Hepatic stellate cell (primary cell): Measurements from ENCODE around the gene GGT6.
"Not testable (repeated sequence)": the region's sequence is repeated elsewhere in the genome, so short reads cannot be mapped to it uniquely, and the experiment has no call there.

Experiments used
- DNase-seq: peaks from one replicate; pipeline ENCODE4 v3.0.0; 2011; ENCODE audit warnings: low spot score

The GGT6 gene

DNA sequence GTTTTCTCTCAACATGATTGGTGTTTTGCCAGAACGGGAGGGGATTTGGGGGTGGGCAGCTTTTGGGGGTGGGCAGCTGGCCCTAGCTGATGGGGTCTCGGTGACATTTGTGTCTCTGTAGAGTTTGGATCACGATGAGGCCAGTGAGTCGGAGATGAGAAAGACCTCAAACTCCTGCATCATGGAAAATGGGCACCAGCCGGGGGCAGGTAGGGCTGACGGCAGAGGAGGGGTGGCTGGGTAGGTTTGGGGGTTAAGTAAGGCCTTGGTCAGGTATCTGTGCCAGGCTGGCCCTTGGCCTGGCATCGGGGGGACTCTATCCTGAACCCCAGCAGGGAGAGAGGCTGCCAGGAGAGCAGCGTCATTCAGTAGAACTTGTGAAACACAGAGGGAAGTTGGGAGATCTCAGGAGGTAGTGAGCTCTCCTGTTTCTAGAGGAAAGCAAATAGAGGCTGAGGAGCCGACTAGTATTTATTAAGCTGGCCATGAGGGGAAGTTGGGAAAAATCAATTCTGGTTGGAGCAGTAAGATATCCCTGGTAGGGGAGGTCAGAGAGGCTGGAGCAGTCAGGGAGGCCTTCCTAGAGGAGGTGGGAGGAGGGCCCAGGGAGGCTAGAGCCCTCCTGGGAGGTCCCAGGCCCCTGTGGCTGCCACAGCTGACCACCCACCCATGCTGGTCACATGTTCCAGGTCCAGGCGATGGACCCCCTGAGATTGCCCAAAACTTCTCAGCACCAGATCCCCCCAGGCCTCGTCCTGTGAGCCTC lies 32.0 kb upstream of the GGT6 start:
- no peak for DNase-seq

DNA sequence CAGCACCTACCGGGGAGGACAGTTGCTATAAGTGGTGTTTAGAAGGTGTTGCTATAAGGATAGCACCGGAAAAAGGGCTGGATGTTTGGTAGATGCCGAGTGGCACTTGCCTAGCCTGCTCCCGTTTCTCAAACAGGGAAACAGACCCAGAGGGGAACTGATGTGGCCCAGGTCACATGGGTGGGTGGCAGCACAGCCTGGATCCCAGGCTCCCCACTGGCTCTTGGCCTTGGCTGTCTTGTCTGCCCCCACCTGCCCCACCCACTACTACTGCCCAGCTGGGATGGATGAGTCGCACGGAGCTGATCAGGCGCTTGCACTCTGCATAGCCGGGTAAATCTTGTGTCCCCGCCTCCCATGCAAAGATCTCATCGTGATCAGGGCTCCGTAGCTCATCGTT lies 31.2 kb upstream of the GGT6 start:
- no peak for DNase-seq

DNA sequence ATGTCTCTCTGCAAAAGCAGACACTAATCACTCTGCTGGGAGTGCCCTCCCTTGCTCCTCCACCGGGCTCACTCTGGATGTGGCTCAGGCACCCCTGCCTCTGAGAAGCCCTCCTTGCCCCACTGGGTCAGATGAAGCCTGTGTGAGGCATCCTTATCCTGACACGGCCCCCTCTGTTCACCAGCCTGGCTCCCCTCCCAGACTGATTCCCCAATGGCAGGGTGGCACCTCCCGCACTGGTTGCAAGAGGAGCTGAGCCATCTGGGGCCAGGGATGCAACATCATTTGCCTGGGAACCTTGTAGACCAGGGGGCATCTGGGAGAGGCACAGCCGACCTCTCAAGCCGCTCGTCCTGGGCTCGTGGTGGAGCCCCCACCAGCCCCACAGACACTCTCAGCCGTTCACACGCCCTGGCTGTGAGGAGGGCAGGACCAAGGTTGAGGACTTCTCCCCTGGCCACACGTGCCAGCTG lies 30.6 kb upstream of the GGT6 start:
- no peak for DNase-seq

DNA sequence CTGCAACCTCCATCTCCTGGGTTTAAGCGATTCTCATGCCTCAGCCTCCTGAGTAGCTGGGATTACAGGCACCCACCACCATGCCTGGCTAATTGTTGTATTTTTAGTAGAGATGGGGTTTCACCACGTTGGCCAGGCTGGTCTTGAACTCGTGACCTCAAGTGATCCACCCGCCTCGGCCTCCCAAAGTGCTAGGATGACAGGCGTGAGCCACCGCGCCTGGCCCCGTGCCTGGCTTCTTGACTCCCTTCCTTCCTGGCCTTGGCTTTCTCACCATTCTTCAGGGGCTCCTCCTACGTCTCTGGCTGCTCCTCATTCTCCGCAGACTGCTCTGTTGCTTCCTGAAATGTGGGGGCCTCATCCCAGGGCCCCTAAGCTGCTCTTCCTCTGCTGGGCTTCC lies 29.7 kb upstream of the GGT6 start:
- not testable (repeated sequence) for DNase-seq

DNA sequence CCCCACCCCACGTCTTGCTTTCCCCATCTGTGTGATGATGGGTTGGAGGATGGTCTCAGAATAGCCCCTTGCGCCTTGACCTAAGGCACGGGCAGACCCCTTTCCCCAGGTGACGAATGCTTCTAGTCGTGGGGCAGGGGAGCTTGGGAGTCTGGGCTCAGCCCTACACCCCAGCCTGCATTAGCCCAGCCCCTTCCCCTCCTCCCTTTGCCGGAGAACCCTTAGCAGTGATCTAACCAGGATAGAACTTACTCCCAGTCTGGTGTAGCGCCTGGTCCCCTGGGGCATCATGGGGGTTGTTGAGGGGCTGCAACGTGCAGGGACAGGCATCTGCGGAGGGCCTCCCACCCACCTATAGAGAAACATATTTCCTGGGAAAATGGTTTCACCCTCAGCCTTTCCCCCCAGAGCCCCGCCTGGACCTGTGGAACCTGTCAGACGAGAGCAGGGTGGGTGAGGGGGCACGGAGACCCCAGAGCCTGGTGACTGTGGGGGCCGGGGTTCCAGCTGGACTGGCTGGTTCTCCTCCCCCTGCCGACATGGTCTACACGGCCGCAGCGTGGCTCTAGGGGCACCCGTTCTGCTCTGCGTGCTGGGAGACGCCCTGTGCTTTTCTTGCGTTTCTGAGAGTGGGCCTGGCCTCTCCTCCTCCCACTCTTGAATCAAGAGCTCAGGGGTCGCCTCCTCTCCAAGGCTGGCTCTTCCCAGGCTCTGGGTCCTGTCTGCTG lies 28.7 kb upstream of the GGT6 start:
- no peak for DNase-seq

DNA sequence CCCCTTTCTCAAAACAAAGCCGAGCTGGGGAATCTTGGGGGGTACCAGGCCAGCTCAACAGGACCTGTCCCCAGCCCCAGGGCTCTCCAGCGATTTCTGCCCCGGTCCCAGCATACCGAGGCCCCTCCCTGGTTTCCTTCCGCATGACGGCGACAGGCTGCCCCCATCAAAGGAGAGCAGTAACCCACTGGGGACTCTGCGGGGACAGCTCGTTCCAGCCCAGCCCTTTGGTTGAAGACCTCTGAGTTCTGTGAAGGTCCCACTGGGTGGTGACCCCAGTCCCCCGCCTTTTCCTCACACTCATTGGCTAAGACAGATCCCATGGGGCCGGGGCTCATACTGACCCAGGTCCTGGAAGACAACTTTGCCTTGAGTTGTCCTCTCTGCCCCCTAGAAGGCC lies 28.0 kb upstream of the GGT6 start:
- DNase-seq: no peak

DNA sequence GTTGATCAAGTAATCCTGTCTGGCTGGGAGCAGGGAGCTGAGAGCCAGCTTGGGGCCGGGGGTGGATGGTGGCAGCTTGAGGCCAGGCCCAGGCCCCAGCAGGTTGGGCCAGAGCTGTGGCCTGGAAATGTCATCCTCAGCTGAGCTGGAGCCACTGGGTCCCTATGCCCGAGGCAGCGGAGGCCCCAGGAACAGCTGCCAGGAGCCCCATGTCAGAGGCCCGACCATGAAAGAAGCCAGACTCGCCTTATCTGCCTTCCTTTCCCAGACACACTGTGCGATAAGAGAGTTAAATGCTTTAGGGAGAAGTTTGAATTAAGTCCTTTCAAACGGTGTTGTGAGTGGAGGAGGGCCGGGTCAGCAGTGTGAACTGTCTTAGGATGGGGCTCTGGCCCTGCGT lies 27.4 kb upstream of the GGT6 start:
- no peak for DNase-seq

DNA sequence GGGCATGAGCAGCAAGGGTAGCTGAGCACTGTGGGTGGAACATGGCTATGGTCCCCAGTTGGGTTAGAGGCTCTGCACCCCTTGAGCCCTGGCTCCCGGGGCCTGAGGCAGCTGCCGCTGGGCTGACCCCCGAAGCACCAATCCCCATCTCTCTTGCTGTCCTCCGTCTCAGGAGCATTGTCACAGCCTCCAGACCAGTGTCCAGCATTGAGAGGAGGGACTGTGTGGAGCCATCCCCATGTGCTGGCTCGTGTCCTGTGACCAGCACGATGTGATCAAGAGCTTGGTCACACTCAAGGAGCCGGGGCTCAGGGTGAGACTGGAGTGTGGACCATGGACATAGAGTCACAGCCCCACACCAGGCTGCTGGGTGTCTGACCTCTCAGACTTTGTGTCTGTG lies 26.8 kb upstream of the GGT6 start:
- no peak for DNase-seq

DNA sequence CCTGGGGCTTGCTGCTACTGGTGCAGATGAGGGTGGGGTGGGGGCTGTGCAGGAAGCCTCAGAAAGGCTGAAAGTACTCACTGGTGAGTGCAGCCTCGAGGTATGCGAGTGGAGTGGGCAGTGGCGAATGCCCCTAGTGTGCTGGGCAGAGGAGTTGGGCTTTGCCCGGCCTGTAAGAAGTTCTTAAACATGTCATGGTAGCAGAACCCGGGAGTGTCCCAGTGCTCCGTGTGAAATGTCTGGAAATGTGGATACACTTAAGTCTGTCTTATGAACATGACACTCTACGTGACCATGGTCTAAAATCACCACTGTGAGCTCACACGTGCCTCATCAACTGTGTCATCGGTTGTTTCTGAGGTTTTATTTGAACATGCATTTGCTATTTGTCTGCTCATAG lies 25.7 kb upstream of the GGT6 start:
- DNase-seq: no peak

DNA sequence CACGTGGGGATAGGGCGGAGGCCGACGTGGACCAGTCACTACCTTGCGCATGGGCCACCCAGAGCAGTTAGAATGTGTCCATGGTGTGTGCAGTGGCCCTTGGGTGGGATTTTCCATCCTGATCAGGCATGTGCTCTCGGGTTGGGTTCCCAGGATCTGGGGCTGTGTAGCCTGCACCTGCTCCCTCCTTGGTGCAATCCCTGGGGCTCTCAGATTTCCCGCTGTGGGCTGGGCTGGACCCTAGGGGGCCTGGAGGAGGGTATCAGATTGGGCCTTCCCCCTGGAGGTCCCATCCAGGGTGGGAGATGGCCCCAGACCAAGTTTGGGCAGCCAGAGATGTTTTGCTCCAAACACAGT lies 25.2 kb upstream of the GGT6 start:
- DNase-seq: no peak

DNA sequence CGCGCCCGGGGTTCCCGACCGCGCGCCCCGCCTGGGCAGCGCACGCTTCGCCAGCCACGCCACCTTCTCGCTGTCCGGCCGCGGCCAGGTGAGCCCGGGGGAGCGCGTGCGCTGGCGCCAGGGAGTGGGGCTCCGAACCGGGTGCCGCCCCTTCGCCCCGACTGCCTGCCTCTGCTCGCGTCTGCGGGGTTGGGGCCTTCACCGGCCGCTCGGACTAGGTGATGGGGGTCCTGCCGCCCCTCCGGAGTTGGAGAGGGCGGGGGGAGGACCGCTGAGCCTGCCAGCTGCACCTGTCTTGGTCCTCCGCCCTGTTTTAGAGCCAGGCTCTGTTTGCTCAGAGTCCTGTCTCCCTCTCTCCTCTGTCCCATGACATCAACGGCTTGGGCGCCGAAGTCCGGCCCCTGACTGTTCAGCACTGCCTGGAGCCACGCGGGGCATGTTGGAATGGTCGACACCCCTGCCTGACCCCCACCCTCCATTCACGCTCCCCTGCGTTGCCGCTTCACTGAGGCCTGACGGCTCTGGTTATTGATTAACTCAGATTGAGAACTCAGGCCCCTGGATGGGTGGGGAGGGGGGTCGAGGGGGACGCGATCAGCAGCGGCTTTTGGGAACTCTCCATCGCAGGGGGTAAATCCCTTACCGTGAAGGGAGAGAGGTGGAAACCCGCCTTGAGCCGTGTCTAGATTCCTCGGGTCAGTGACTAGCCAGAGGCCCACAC lies 24.7 kb upstream of the GGT6 start:
- no peak for DNase-seq

DNA sequence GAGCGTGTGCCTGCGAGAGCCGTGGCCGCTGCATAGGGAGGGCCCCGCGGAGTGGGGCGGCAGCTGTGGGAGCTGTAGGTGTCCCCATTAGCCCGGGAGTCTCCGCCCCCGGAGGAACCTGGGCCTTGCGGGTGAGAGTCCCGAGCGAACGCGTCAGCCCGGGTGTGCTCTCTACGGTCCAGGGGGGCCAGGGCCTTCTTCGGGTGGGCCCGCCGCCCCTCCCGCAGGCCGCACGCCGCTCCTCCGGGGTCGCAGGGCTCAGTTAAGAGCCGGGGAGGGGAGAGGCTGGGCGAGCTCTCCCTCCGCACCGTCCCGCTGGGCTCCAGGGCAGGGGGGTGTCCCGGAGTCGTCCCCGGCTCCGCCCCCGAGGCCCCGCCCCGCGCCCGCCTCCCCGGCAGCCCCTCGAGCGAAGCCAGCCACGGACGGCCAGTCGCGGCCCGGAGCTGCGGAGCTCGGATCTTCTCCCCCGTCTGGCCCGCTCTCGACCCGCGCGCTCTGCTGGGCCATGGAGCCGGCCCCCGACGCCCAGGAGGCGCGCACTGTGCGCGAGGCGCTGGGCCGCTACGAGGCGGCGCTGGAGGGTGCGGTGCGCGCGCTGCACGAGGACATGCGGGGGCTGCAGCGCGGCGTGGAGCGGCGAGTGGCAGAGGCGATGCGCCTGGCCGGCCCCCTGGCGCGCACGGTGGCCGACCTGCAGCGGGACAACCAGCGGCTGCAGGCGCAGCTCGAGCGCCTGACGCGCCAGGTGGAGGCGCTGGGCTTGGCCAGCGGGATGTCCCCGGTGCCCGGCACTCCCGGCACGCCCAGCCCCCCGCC lies 23.9 kb upstream of the GGT6 start, which contains the start of gene SMTNL2:
Gene SMTNL2, plus strand, starts transcription at position 429 of the 816 bp plus-strand sequence. Its CDS starts 77 bp downstream, at position 506.
- no peak for DNase-seq

DNA sequence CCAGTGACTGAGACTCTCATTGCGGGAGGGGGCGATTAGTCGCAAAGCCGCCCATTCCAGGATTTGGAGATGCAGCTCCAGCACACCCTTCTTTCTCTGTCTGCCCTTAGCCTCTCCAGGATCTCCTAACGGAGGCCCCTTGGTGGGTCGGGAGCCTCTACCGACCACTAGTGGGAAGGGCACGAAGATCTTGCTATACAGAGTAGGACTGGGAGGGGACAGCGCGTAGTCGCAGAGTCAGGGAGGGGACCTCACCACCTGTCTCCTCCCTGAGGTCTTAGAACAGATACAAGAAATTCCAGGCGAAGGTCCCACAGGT lies 23.4 kb upstream of the GGT6 start:
- peak; percentile 47 for DNase-seq

DNA sequence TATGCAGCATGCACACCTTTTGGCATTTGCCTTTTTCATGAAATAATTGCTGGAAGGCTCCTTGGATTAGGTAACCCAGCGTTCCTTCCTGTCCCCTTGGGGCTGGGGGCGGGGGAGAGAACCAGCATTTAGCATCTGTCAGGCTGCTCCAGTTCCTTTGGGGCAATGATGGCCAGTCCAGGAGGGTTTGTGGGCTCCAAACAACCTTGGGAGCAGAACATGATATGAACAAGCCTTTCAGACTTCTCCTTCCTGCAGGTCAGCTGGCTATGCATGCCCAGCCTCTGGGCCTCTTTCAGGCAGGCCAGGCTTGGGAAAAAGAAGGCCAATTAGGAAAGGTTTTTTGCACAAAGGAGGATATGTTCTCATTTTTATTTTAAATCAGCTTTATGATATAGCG lies 22.8 kb upstream of the GGT6 start:
- no peak for DNase-seq

DNA sequence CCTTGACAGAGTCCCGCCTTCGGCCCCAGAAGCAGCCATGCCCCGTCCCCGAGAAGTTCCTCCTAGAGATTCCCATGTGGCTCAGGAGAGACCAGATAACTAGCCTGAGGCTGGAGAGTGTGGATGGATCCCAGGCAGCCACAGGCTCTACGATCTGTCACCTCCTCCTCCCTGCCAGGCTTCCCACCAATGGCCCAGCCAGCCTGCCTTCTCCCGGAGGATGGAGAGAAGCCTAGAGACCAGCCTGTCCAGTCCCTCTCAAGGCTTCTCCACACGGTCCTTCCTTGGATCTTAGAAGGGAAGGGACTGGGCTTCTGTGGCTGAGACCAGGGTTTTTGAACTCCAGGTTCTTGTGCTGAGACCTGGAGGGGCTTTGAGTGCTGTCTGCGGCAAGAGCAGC lies 22.3 kb upstream of the GGT6 start:
- DNase-seq: no peak

DNA sequence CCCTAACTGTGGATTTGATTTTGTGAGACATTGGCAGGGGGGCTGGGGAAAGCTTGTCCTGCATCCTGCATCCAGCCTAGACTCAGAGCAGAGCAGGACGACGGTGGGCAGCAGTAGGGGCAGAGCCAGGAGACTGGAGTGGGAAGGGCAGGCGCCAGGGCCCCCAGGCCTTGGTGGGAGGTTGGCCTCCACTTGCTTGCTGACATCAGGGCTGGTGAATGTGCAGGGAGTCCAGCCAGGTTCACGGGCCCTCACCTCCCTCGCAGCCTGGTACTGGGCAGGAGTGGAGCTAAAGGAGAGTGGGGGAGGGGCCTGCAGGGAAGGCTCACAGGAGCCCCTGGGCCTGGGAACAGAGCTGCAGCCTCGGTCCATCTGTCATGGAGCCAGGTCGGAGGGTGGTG lies 21.7 kb upstream of the GGT6 start:
- DNase-seq: no peak

DNA sequence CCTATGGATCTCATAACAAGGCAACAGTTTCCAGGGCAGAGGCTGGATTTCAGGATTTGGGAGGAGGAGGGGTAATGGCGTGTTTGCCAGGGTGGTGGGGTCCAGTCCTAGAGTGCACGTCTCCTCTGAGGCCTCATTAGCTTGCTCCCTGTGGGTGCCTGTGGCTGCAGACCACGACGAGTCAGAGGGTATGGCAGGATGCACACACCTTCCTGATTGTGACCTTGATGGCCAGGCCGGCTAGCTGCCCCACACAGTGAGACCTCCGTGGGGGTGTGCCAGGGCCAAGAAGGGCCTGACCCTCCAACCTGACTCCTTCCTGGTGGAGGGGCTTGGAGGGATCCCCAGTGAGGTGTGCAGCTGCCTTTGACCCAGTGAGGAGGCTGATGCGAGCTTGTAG lies 19.9 kb upstream of the GGT6 start:
- no peak for DNase-seq

DNA sequence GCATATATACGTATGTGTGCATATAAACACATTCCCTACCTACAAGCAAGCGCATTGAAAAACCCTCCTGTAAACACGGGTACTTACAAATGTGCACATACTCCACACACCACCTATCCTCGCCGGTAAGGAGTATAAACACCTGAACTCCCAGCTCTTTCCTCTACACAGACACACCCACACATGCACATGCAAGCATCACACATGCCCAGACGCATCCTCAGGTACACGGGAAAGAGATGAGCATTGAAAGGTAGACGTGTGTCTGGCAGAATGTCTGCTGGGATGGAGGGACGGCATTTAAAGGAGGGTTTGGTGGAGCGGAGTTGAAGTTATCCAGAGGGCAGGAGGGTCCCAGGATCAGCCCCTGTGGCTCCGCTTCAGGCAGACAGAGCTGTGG lies 19.3 kb upstream of the GGT6 start:
- no peak for DNase-seq

DNA sequence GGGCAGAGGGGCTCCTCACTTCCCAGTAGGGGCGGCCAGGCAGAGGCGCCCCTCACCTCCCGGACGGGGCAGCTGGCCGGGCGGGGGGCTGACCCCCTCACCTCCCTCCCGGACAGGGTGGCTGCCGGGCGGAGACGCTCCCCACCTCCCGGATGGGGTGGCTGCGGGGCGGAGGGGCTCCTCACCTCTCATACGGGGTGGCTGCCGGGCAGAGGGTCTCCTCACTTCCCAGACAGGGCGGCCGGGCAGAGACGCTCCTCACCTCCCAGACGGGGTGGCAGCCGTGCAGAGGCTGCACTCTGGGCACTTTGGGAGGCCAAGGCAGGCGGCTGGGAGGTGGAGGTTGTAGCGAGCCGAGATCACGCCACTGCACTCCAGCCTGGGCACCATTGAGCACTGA lies 18.0 kb upstream of the GGT6 start:
- DNase-seq: not testable (repeated sequence)

DNA sequence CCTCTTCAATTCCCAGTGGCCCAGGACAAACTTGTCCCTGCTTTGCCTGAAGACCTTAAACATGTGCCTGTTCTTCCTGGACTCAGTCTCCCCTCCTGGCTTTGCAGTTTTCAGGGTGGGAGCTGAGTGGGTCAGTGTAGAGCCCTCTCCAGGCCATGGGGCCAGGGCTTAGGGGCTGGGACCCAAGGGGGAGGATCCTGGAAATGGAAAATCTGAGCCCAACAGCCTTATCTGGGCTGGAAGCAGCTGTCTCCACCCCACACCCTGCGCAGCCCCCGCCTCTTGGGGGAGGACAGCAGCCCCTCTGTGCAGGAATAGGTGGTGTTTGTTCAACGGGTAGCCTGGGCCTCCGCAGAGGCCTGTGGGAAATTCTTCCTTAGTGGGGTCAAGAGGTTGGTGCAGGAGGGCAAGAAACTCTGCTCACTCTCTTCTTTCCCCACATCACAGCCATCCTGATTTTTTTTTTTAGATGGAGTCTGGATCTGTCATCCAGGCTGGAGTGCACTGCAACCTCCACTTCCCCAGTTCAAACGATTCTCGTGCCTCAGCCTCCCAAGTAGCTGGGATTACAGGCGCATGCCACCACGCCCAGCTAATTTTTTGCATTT lies 17.1 kb upstream of the GGT6 start:
- DNase-seq: no peak

DNA sequence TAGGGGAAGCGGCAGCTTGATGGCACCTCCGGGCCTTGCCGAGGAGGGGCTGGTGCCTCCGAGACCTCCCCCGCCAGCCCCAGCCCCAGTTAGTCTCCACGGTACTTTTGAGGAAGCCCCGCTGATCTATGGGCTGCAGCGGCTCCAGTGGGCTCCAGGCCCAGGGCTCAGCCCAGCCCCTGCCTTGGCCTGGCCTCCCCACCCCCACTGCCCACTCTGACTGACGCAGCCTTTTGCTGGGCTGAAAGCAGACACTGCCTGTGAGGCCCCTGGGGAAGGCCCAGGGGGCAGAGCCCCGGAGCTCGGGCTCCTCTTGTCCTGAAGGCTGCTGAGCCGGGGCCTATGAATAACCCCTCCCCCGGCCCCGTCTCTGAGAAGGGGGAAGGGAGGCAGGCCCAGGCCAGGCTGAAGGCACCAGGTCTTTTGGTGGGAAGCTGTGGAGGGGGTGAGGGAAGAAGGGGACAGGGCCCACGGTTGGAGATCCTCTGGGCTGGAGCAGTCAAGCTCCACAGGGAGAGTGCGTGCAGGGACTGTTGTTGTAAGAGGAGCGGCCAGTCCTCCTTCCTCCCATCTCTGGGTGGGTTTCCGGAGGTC lies 16.4 kb upstream of the GGT6 start:
- no peak for DNase-seq

DNA sequence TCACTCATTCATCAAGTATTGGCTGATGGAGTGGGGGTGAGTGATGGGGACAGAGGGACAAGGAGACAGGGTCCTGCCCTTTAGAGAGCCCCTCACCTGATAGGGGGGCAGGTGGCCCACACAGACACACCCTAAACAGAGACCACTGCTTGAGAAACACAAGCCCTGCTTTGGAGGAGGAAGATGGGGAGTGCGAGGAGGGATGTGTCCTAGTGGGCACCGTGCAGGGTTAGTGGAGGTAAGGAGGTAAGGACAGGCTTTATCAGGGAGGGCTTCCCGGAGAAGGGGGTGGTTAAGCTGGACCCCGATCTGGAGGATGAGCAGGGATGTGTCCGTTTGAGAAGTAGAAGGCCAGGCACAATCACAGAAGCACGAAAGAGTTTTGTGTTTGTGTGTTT lies 15.8 kb upstream of the GGT6 start:
- no peak for DNase-seq
